Measurements from ENCODE around the gene CORO2B.

- TF ChIP-seq CTCF (IDR thresholded peaks at IDR 0.05; ENCODE audit: low read depth, low read length): no peak
- TF ChIP-seq MAX (IDR thresholded peaks at IDR 0.05; ENCODE audit: low read depth, low read length): no peak
- TF ChIP-seq POLR2A (IDR thresholded peaks at IDR 0.05; ENCODE audit: extremely low read depth, insufficient read length): no peak
Observed at GRCh38 chr15:68763063-68763462, 184.3 kb downstream of the CORO2B start.
